ENCODE results near the gene ATPAF1. TPM values are rescaled to one million over a fixed set of nuclear protein-coding genes. Genes with fewer than 3 reads are reported as not detected.

ATPAF1 gene
- total RNA-seq, 2 donors from 2014 or later, result 34.1 to 40.9 TPM

DNA sequence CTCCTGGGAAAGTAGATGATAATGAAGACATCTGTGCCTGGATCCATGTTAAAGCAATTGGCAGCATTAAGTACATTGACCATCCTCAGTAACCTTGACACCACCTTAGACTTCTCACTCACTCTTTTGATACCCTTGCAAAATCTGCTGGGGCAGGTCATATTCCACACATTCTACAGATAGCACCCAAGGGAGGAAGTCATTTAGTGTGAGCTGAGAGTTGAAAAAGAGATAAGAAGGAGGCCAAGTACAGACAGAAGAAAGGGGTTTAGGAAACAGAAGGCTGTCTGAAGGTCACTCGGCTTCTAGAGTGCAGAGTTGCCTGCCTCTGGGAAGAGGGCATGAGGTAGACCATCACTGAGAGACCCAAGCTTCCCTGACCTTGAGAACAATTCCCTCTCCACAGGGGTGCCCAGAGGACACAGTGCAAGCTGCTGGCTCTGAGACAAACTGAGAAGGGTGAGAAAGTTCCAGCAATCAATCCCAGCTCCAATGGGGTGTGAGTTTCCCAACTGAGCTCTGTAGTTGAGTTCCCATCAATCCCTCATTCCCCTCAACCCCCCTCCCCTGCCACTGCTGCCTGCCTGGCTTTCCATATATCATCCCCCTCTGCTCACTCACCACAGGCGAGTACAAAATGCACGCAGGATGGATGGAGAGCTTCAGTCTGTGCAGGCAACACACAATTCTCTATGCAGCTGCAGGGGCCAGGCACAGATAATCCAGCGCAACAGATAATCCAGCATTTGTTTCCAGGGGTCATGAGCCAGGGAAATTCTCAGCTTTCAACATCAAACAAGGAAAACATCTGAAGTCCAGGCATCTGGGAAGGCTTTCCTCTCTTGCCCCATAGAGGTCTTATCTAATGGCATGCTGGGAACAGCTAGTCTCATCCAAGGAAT lies 44.2 kb downstream of the ATPAF1 start:
- DNase-seq (ENCODE audit: low spot score) (no peak), ATAC-seq (no peak)
- Mint-ChIP-seq H3K9me3 (no peaks in the 10 kb centered on the region), H3K27me3 (no peaks in the 10 kb centered on the region), H3K4me3 (no peak overlapping the region), H3K4me1 (ENCODE audit: low read depth in 2 of 2) (peaks cover 0 to 2% of the 10 kb centered on the region in 2 donors), H3K36me3 (no peaks in the 10 kb centered on the region), H3K27ac (no peak overlapping the region)

DNA sequence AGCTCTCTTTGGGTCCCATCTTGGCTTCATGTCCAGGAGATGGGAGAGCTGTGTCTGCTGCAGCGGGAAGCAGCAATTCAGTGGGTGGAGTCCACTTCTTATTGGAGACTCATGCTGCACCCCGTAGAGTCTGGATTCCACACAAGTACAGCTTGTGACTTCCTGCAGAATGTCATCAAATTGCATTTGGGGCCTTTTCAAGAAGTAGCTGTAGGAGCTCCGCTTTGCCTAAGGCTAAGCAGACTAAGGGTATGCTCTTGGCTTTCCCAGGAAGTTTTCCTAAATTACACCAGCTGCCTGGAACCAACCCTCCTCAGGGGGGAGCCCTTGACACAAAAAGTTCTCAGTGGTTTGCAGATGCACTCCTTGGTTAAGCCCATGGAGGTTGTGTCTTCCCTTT lies 45.8 kb downstream of the ATPAF1 start:
- DNase-seq (ENCODE audit: low spot score), result no peak
- H3K4me1 Mint-ChIP-seq (ENCODE audit: low read depth in 2 of 2), result peaks cover 6 to 7% of the 10 kb centered on the region in 2 donors
- H3K27me3 Mint-ChIP-seq, result no peaks in the 10 kb centered on the region
- no peak overlapping the region for H3K4me3 Mint-ChIP-seq
- no peak overlapping the region for H3K27ac Mint-ChIP-seq
- H3K9me3 Mint-ChIP-seq, result no peaks in the 10 kb centered on the region
- no peaks in the 10 kb centered on the region for H3K36me3 Mint-ChIP-seq
- ATAC-seq, result no peak

DNA sequence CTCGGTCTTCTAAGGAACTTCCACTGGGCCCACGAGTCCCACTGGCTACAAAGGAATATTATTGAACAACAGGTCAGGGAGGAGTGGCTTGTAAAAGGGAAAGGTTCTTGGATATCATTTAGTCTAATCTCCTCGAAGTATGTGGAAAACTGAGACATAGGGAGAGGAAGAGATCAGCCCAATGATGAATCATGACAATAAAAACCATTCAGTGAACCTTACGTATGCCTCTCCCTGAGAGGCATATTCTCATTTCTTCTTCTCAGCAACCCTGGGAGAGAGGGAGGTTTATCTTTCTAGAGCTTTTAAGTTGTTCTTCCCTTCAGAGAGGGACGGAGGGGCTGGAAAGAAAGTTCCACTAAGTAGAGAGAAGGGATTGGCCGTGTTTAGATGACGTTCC lies 46.2 kb downstream of the ATPAF1 start:
- no peaks in the 10 kb centered on the region for H3K9me3 Mint-ChIP-seq
- DNase-seq (ENCODE audit: low spot score) (no peak), ATAC-seq (no peak)
- no peaks in the 10 kb centered on the region for H3K27me3 Mint-ChIP-seq
- H3K36me3 Mint-ChIP-seq, result no peaks in the 10 kb centered on the region
- peaks cover 10 to 11% of the 10 kb centered on the region in 2 donors for H3K4me1 Mint-ChIP-seq (ENCODE audit: low read depth in 2 of 2)
- H3K27ac Mint-ChIP-seq, result no peak overlapping the region
- no peak overlapping the region for H3K4me3 Mint-ChIP-seq

DNA sequence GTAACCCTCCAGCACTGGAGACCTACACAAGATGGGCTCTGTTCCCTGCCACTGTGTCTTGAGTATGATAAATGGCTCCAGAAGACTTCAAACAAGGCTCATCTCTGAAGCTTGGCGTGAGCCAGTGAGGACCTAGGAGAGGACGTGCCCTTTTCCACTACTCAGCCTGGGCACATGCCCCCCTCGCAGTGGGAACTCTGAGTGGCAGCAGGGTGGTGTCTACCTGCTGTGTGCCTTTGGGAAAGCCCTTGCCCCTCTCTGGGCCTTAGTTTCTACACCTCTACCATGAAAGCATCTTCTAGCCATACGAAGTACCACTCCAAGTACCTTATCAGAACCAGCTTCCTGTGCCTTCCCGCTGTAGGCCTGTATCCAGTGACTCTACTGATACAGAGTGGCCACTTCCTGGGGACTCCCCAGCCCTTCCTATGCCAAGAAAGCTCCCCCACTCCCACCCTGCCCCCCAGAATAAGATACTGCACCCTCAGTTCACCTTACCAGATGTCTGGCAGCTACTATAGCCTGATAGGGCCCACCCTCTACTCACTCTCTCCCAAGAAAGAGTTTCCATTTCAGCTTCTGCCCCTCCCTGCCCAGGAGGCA lies 48.4 kb downstream of the ATPAF1 start:
- no peak for DNase-seq (ENCODE audit: low spot score)
- Mint-ChIP-seq H3K4me3 (no peak overlapping the region), H3K9me3 (no peaks in the 10 kb centered on the region), H3K4me1 (ENCODE audit: low read depth in 2 of 2) (peaks cover 26% of the 10 kb centered on the region in 2 donors), H3K36me3 (no peaks in the 10 kb centered on the region), H3K27ac (no peak overlapping the region), H3K27me3 (no peaks in the 10 kb centered on the region)
- ATAC-seq, result no peak

DNA sequence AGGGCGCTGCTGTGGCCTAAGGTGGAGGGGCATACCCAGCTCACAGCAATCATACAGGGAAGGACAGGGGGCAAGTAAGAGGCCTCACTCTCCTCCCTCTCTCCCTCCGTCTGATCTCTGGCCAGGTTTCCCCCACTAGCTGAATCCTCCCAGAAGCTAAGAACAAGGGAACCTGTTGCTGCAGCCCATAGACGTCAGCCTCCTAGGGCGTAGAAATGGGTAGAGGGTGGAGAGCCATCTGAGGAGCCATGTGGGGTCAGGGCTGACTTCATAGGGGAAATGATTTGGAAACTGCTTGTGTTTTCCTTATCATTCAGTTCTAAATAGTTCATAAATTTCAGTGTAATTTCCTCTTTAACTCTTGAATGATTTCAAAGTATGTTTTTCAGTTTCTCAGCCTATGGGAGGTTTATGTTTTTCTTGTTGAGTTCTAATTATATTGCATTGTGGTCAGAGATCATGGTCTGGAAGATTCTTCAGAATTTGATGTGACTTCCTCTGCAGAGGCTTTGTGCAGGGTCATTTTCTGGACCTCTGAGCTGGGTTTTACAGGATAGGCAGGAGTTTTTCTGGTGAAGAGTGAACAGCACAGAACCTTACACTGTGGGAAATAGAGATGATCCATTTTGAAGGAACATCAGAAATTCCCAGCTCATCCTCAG lies 49.3 kb downstream of the ATPAF1 start:
- DNase-seq (ENCODE audit: low spot score), result no peak
- H3K9me3 Mint-ChIP-seq, result no peaks in the 10 kb centered on the region
- H3K36me3 Mint-ChIP-seq, result no peaks in the 10 kb centered on the region
- no peak for ATAC-seq
- H3K4me3 Mint-ChIP-seq, result no peak overlapping the region
- peaks cover 26% of the 10 kb centered on the region in 2 donors for H3K4me1 Mint-ChIP-seq (ENCODE audit: low read depth in 2 of 2)
- H3K27ac Mint-ChIP-seq, result peak overlapping the region in 1 of 2 donors; percentile 91
- H3K27me3 Mint-ChIP-seq, result no peaks in the 10 kb centered on the region

DNA sequence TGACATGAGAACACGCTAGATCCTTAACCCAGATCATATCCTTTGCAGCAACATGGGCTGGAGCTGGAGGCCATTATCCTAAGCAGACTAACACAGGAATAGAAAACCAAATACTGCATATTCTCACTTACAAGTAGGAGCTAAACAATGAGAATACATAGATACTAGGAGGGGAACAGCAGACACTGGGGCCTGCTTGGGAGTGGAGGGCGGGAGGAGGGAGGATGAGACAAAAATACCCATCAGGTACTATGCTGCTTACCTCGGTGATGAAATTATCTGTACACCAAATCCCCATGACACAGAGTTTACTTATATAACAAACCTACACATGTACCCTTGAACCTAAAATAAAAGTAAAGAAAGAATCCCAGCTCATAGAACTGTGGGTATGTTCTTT lies 50.3 kb downstream of the ATPAF1 start:
- H3K9me3 Mint-ChIP-seq, result no peaks in the 10 kb centered on the region
- H3K4me3 Mint-ChIP-seq, result peak overlapping the region; percentile 88
- no peaks in the 10 kb centered on the region for H3K27me3 Mint-ChIP-seq
- DNase-seq (ENCODE audit: low spot score) (no peak), ATAC-seq (no peak)
- peak overlapping the region; percentile 77 to 91 for H3K27ac Mint-ChIP-seq
- H3K36me3 Mint-ChIP-seq, result no peaks in the 10 kb centered on the region
- peaks cover 30 to 33% of the 10 kb centered on the region in 2 donors for H3K4me1 Mint-ChIP-seq (ENCODE audit: low read depth in 2 of 2)

DNA sequence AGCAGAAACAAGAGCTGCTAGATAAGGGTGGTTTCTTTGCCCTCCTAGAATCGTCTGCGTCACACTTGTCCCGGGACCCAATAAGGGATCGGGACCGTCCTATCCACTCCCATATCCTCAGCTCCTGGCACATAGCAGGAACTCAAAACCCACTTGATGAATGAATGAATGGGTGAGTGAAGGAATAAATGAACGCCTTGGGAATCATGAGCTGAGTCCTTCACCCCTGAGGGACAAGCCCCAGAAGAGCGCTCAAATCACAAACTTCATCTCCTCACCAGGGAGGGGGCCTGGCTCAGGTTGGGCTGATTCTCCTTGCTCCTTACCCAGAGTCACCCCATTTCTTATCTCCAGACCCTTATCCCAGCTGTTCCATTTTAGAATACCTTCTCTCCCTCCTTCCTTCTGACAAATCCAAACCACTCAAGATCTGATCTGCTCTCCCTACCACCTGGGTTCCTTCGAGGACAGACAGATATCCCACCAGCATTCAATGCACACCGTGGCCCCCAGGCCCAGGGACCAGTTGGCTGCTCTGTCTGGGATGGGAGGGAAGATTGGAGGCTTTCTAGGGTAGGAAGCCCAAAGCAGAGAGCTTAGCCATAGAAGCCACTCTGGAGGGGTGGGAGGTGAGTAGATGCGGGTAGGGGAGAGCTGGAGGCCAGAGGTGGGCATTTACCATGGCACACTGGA lies 50.9 kb downstream of the ATPAF1 start:
- Mint-ChIP-seq H3K4me1 (ENCODE audit: low read depth in 2 of 2) (peaks cover 32 to 38% of the 10 kb centered on the region in 2 donors), H3K27me3 (no peaks in the 10 kb centered on the region), H3K9me3 (no peaks in the 10 kb centered on the region), H3K27ac (peak overlapping the region; percentile 77 to 91), H3K4me3 (peak overlapping the region; percentile 88), H3K36me3 (no peaks in the 10 kb centered on the region)
- ATAC-seq (no peak), DNase-seq (ENCODE audit: low spot score) (no peak)

DNA sequence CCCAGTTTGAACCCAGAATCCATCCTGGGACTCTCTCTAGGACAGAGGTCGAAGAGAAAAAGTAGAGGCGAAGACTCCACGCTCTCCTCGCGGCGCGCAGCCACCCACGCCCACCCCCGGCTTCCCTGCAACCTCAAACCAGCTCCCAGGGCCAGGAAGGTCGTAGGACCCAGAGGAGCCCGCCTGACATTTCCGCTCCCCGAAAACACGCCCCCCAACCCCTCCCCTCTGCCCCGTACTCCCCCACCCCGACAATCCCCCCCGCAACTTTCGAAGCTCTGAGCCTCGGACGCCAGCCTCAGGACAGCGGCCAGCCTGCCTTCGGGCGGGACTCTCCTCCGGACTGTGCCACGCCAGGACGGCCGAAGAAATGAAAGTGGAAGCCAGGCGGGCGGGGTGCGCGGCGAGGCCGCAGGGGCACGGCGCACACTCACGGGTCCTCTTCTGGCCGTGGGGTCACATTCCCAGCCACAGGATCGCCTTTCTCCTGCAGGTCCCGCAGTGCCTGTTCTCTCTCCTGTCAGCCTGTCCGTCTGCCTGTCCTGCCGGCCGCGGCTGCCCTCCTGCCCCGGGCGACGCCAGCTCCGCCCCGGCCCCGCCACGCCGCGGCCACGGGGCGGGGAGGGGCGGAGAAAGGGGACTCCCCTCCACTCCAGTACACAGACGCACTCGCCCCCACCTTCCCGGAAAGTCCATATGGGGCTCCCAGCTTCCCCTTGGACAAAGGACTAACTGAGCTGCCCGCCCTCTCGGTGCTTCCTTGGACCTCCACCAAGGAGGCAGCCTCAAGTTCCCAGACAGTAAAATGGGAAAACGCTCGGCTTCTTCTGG lies 51.7 kb downstream of the ATPAF1 start, which contains the start of gene MOB3C:
TSS of gene MOB3C (minus strand) at position 535 of the 831 bp plus-strand sequence. CDS start 3,490 bp downstream, outside the sequence.
- H3K27ac Mint-ChIP-seq, result peak within 1 kb of the TSS; percentile 77 to 91
- peak; percentile 85 to 87 for ATAC-seq
- no peaks in the 10 kb centered on the region for H3K27me3 Mint-ChIP-seq
- H3K36me3 Mint-ChIP-seq, result no peaks in the 10 kb centered on the region
- peak; percentile 81 for DNase-seq (ENCODE audit: low spot score)
- H3K4me1 Mint-ChIP-seq (ENCODE audit: low read depth in 2 of 2), result peaks cover 34 to 38% of the 10 kb centered on the region in 2 donors
- no peaks in the 10 kb centered on the region for H3K9me3 Mint-ChIP-seq
- peak within 1 kb of the TSS; percentile 88 for H3K4me3 Mint-ChIP-seq

DNA sequence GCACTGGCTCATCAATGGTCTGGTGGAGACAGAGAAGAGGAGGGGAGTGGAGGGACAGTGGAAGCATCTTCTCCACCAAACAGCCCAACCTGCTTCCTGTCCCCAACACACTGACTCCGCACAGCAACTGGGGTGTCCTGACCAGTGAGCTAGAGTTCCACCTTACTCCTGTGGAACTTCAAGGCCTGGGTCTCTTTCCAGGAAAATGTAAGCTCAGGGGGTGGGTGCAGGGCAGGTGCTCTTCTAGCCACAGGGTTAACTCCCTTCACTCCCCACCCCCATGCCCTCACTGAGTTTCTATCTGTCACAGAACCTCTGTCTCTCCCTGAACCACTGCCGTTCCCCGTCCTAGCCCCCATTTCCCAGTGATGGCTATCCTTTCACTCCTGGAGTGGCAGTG lies 52.4 kb downstream of the ATPAF1 start:
- peaks cover 35 to 38% of the 10 kb centered on the region in 2 donors for H3K4me1 Mint-ChIP-seq (ENCODE audit: low read depth in 2 of 2)

DNA sequence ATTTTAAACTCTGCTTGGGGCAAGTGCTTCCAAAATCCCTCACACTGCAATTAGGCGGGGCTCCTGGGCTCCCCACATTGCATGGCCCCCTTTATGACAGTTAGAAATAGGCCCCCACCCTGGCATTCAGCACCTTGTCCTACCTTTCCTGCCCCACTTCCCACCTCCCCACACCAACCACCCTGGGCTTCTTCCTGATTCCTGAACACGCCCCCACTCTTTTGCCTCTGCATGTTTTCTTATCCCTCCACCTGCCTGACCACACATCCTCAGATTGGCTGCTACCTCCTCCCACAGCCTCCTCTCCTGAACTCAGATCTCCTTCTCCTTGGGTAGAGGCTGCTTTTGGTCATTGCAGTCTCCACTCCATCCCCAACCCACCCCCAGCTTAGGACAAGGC lies 53.1 kb downstream of the ATPAF1 start:
- DNase-seq (ENCODE audit: low spot score) (no peak), ATAC-seq (no peak)
- no peaks in the 10 kb centered on the region for H3K9me3 Mint-ChIP-seq
- H3K27ac Mint-ChIP-seq, result peak overlapping the region; percentile 77 to 91
- no peaks in the 10 kb centered on the region for H3K27me3 Mint-ChIP-seq
- H3K36me3 Mint-ChIP-seq, result no peaks in the 10 kb centered on the region
- peak overlapping the region; percentile 88 for H3K4me3 Mint-ChIP-seq
- H3K4me1 Mint-ChIP-seq (ENCODE audit: low read depth in 2 of 2), result peaks cover 35 to 38% of the 10 kb centered on the region in 2 donors

More for the DNA sequence above, 52.4 kb downstream of the ATPAF1 start:
- Mint-ChIP-seq H3K27ac (peak overlapping the region; percentile 77 to 91), H3K36me3 (no peaks in the 10 kb centered on the region), H3K27me3 (no peaks in the 10 kb centered on the region), H3K4me3 (peak overlapping the region; percentile 88), H3K9me3 (no peaks in the 10 kb centered on the region)
- DNase-seq (ENCODE audit: low spot score) (no peak), ATAC-seq (no peak)

DNA sequence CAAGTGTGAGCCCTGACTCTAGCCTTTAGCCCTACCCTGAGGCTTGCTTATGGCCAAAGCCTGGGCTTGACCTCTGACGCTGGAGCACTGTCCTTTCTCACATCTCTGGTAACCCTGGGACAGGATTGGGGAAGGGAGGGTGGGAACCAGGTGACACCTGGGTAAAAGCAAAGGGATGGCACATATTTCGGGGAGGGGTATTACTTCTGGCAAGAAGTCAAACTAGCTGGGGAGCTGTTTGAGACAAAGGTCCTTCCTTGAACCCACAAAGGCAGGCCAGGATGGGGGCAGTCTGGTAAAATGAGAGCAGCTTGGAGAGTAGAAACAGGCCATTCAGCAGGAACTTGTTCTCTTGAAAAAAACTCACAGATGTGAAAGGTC lies 53.6 kb downstream of the ATPAF1 start:
- H3K4me3 Mint-ChIP-seq, result peak overlapping the region; percentile 88
- peak overlapping the region in 1 of 2 donors; percentile 91 for H3K27ac Mint-ChIP-seq
- DNase-seq (ENCODE audit: low spot score), result no peak
- H3K36me3 Mint-ChIP-seq, result no peaks in the 10 kb centered on the region
- no peak for ATAC-seq
- no peaks in the 10 kb centered on the region for H3K9me3 Mint-ChIP-seq
- no peaks in the 10 kb centered on the region for H3K27me3 Mint-ChIP-seq
- peaks cover 38 to 42% of the 10 kb centered on the region in 2 donors for H3K4me1 Mint-ChIP-seq (ENCODE audit: low read depth in 2 of 2)

DNA sequence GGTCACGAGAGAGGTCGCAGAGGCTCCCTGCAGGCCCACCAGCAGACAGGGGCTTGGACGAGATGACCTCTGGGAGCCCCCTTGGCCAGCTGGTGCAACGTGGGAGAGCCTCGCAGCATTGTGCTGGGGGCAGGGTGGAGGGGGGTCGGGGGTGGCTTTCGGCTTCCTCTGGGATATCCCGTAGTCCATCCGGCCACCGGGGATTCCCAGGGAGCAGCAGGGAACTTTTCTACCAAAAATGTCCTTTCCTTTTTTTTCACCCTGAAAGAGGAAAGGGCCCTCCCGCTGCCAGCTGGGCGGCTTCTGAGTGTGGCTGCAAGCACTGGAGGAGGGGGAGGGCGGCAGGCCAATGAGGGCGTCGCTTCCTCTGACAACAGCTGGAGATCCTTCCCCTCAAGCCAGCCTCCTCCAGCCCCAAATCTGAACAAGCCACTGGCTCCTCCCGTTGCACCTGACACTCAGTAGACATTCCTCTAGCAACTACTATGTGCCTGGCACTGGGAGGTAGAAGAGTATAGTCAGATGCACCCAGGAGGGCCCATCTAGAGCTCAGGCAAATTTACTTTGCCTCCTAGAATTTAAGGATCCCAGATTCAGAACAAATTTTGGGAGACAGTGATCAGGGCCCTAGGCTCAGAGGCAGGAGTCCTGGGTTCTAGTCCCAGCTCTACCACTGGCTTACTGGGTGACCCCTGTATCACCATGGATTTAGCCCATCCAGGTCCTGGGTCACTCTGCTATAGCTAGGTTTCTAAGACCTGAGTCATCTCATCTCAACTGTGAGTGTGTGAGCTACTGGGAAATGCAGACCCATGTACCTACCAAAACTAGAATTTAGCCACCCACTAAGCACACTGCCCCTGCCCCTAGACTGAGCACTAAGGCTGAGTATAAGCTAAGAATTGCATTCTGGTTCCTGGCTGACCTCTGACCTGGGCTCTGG lies 54.2 kb downstream of the ATPAF1 start:
- Mint-ChIP-seq H3K4me1 (ENCODE audit: low read depth in 2 of 2) (peaks cover 39 to 42% of the 10 kb centered on the region in 2 donors), H3K27me3 (no peaks in the 10 kb centered on the region), H3K9me3 (no peaks in the 10 kb centered on the region)

More for the DNA sequence above, 54.2 kb downstream of the ATPAF1 start:
- Mint-ChIP-seq H3K27ac (peak overlapping the region in 1 of 2 donors; percentile 91), H3K4me3 (peak overlapping the region; percentile 19), H3K36me3 (no peaks in the 10 kb centered on the region)
- ATAC-seq (peak in 1 of 2 donors; percentile 48), DNase-seq (ENCODE audit: low spot score) (peak; percentile 75)
